HFF-Myc (cell line): ENCODE data around the gene EXOC4.

Experiments
- DNase-seq: peaks from one replicate; pipeline ENCODE4 v3.0.0-alpha.2; 2011; ENCODE audit warnings: low read depth; ENCODE audit errors: extremely low read depth
- H3K4me3 ChIP-seq: replicated peaks from 2 replicates; pipeline ENCODE4 v1.5.1; 2011; ENCODE audit warnings: low read depth, mild to moderate bottlenecking, control low read depth, low read length
- TF ChIP-seq, protein P1 (sequence below): IDR thresholded peaks from 2 replicates; pipeline ENCODE4 v1.5.1; 2012; ENCODE audit warnings: mild to moderate bottlenecking, low read depth, low read length, control low read depth; ENCODE audit errors: missing control alignments

Gene EXOC4

GRCh38 chr7:133549633-133550032 lies 296.8 kb downstream of the EXOC4 start:
- DNase-seq = no peak
- H3K4me3 ChIP-seq = no peak overlapping the region
- TF ChIP-seq, protein P1, sequence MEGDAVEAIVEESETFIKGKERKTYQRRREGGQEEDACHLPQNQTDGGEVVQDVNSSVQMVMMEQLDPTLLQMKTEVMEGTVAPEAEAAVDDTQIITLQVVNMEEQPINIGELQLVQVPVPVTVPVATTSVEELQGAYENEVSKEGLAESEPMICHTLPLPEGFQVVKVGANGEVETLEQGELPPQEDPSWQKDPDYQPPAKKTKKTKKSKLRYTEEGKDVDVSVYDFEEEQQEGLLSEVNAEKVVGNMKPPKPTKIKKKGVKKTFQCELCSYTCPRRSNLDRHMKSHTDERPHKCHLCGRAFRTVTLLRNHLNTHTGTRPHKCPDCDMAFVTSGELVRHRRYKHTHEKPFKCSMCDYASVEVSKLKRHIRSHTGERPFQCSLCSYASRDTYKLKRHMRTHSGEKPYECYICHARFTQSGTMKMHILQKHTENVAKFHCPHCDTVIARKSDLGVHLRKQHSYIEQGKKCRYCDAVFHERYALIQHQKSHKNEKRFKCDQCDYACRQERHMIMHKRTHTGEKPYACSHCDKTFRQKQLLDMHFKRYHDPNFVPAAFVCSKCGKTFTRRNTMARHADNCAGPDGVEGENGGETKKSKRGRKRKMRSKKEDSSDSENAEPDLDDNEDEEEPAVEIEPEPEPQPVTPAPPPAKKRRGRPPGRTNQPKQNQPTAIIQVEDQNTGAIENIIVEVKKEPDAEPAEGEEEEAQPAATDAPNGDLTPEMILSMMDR = no peak

DNA sequence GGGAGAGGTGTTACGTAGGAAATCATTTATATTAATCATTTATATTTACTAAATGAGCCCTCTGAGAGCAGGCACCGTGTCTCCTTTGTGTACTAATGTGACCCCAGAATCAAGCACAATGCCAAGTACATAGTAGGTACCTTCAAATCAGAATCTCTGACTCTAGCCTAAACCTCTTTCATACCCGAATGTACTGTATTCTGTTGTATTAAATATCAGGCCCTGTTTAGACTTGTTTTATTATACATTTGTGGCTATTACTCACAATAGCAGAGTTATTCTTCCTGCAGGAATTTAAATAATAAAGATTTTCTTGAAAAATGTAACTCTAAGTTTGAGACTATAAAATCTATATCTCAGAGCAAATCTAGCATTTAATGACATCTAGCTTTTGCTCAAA lies 297.3 kb downstream of the EXOC4 start:
- no peak overlapping the region for H3K4me3 ChIP-seq
- TF ChIP-seq, protein P1 = no peak
- DNase-seq = no peak

DNA sequence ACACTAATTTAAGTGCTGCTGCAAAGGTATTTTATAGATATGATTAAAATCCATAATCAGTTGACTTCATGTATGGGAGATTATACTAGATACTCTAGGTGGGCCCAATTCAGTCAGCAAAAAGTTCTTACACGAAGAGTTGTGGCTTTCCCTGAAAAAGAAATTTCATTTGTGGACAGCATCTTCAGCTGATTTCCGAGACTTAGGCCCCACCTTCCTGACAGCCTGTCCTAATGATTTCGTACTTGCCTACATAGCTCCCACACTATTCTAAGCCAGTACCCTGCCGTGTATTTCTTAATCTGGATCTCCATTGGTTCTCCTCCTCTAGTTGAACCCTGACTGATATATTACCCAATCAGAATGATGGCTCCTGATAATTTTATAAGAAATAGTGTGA lies 297.9 kb downstream of the EXOC4 start:
- TF ChIP-seq, protein P1 = no peak
- no peak overlapping the region for H3K4me3 ChIP-seq
- no peak for DNase-seq

GRCh38 chr7:133551466-133551865 lies 298.6 kb downstream of the EXOC4 start:
- no peak for DNase-seq
- TF ChIP-seq, protein P1 = no peak

DNA sequence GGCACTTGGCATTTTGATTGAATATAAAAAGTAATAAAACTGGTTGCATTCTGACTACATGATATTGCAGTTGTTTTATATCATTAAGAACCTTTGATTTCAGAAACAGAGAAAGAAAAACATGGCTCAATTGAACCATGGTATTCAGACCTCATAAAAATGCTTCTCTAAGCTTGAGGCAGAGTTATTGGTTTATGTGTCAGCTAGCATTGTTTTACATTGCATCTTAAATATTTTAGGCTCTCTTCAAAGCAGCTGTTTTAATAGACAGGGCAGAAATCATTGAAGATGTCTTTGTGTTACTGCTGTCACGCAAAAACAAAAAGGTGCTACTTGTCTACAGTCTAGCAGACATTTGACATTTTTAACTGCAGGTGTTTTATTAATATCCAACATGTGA lies 299.2 kb downstream of the EXOC4 start:
- no peak for DNase-seq
- TF ChIP-seq, protein P1 = no peak
- no peak overlapping the region for H3K4me3 ChIP-seq

More at GRCh38 chr7:133551466-133551865, 298.6 kb downstream of the EXOC4 start:
- no peak overlapping the region for H3K4me3 ChIP-seq

GRCh38 chr7:133554330-133554729 lies 301.5 kb downstream of the EXOC4 start:
- no peak for DNase-seq
- TF ChIP-seq, protein P1 = no peak
- no peak overlapping the region for H3K4me3 ChIP-seq

- DNase-seq = no peak
- no peak overlapping the region for H3K4me3 ChIP-seq
- TF ChIP-seq, protein P1 = no peak
Measured at GRCh38 chr7:133556048-133556447, 303.2 kb downstream of the EXOC4 start.
